IMR-90 (cell line): ENCODE data around the gene RPL12. TPM values are rescaled to one million over a fixed set of nuclear protein-coding genes. Genes with fewer than 3 reads are reported as not detected.
A peak's percentile ranks its signal among the peaks of the same experiment; 100 is the strongest.

Experiments
- ATAC-seq: fragments of 200-7000 bp; cut with Tn5 transposase; 2 replicates; pipeline ENCODE4 v1.9.1; 2020; ENCODE audit warnings: low read depth, mild to moderate bottlenecking, moderate library complexity
- BruUV-seq: library from RNA; stranded (reverse); fragments of 400-500 nt; replicated peaks from 2 replicates; lab custom pipeline; 2021; lab: Mats Ljungman, UMichigan
- CTCF ChIA-PET: fragments of 300-600 bp; formaldehyde crosslinking; extraction: SDS; loops from one replicate; lab custom pipeline; 2021; ENCODE audit warnings: antibody characterized with exemption; lab: Yijun Ruan, JAX
- POLR2A ChIA-PET: fragments of 300-600 bp; sonication (Branson Sonifier 250); formaldehyde crosslinking; loops from one replicate; lab custom pipeline; 2022; ENCODE audit warnings: antibody characterized with exemption; ENCODE audit not compliant: unreplicated experiment; lab: Charles Lee
- DNase-seq: peaks from one replicate; pipeline ENCODE4 v3.0.0; 2013
- H2AFZ ChIP-seq: replicated peaks from 2 replicates; pipeline ENCODE3; 2013; ENCODE audit warnings: low read length, mild to moderate bottlenecking; ENCODE audit not compliant: poor library complexity
- H2AK5ac ChIP-seq: 2 replicates; pipeline ENCODE4 v1.6.1; 2013; ENCODE audit warnings: low read depth, low read length, inconsistent platforms
- H2AK9ac ChIP-seq: replicated peaks from 2 replicates; pipeline ENCODE3; 2013; ENCODE audit warnings: mild to moderate bottlenecking, low read depth, low read length, moderate library complexity; ENCODE audit not compliant: poor library complexity
- H2BK120ac ChIP-seq: 2 replicates; pipeline ENCODE4 v1.6.1; 2013; ENCODE audit warnings: low read depth, low read length, inconsistent platforms
- H2BK15ac ChIP-seq: 3 replicates; pipeline ENCODE4 v1.6.1; 2013; ENCODE audit warnings: low read depth, low read length, inconsistent platforms
- H2BK20ac ChIP-seq: 2 replicates; pipeline ENCODE4 v1.6.1; 2013; ENCODE audit warnings: low read depth, mild to moderate bottlenecking, inconsistent platforms, low read length, moderate library complexity
- H2BK5ac ChIP-seq: 2 replicates; pipeline ENCODE4 v1.6.1; 2013; ENCODE audit warnings: mild to moderate bottlenecking, low read depth, low read length, inconsistent platforms; ENCODE audit not compliant: poor library complexity, severe bottlenecking
- H3K14ac ChIP-seq: replicated peaks from 2 replicates; pipeline ENCODE4 v1.6.1; 2013; ENCODE audit warnings: low read depth, low read length, inconsistent platforms
- H3K18ac ChIP-seq: 2 replicates; pipeline ENCODE4 v1.6.1; 2013; ENCODE audit warnings: low read depth, low read length, control low read depth
- H3K23ac ChIP-seq: 2 replicates; pipeline ENCODE4 v1.6.1; 2013; ENCODE audit warnings: low read depth, low read length, inconsistent platforms
- H3K27ac ChIP-seq: 2 replicates; pipeline ENCODE4 v1.5.1; 2013; ENCODE audit warnings: mild to moderate bottlenecking, control low read depth, low read length; ENCODE audit not compliant: insufficient read depth
- H3K27me3 ChIP-seq: 2 replicates; pipeline ENCODE4 v1.6.1; 2013; ENCODE audit warnings: low read length; ENCODE audit not compliant: control insufficient read depth, insufficient read depth
- H3K36me3 ChIP-seq: 2 replicates; pipeline ENCODE4 v1.6.1; 2013; ENCODE audit warnings: low read length, mixed read lengths; ENCODE audit not compliant: control insufficient read depth, insufficient read depth
- H3K4ac ChIP-seq: 2 replicates; pipeline ENCODE4 v1.6.1; 2013; ENCODE audit warnings: low read depth, low read length, inconsistent platforms
- H3K4me1 ChIP-seq: 2 replicates; pipeline ENCODE4 v1.6.1; 2013; ENCODE audit warnings: low read length, mixed read lengths; ENCODE audit not compliant: control insufficient read depth, insufficient read depth
- H3K4me2 ChIP-seq: 2 replicates; pipeline ENCODE4 v1.6.1; 2013; ENCODE audit warnings: low read depth, mild to moderate bottlenecking, control low read depth, low read length, moderate library complexity
- H3K4me3 ChIP-seq: 2 replicates; pipeline ENCODE4 v1.5.1; 2013; ENCODE audit warnings: low read depth, mild to moderate bottlenecking, control low read depth, low read length, moderate library complexity; ENCODE audit not compliant: insufficient read depth
- H3K56ac ChIP-seq: 2 replicates; pipeline ENCODE4 v1.6.1; 2013; ENCODE audit warnings: low read length, inconsistent platforms; ENCODE audit not compliant: insufficient read depth; ENCODE audit errors: extremely low read depth
- H3K79me1 ChIP-seq, 2 experiments: 2 replicates each; pipeline ENCODE4 v1.6.1; 2013; ENCODE audit warnings: low read length in 2 of 2, inconsistent platforms in 1 of 2, low read depth in 1 of 2
- H3K9ac ChIP-seq: 2 replicates; pipeline ENCODE4 v1.6.1; 2013; ENCODE audit warnings: low read depth, low read length, control low read depth
- H3K9me1 ChIP-seq: 2 replicates; pipeline ENCODE4 v1.6.1; 2013; ENCODE audit warnings: low read length, inconsistent platforms; ENCODE audit not compliant: insufficient read depth
- H3K9me3 ChIP-seq: 2 replicates; pipeline ENCODE4 v1.6.1; 2013; ENCODE audit warnings: low read length; ENCODE audit not compliant: control insufficient read depth, insufficient read depth
- H4K20me1 ChIP-seq: 2 replicates; pipeline ENCODE4 v1.6.1; 2013; ENCODE audit warnings: low read length, inconsistent platforms; ENCODE audit not compliant: insufficient read depth
- H4K5ac ChIP-seq: 2 replicates; pipeline ENCODE4 v1.6.1; 2013; ENCODE audit warnings: mild to moderate bottlenecking, low read depth, low read length, control low read depth
- H4K8ac ChIP-seq, 2 experiments: 2 replicates each; pipeline ENCODE4 v1.6.1; 2013; ENCODE audit warnings: low read depth in 2 of 2, low read length in 2 of 2, control low read depth in 1 of 2, inconsistent platforms in 1 of 2
- H4K91ac ChIP-seq: 2 replicates; pipeline ENCODE4 v1.6.1; 2013; ENCODE audit warnings: low read depth, low read length, inconsistent platforms; ENCODE audit not compliant: insufficient read depth
- FOS ChIP-seq: fragments of 150-350 bp; IDR thresholded peaks from 2 replicates; pipeline ENCODE4 v1.6.1; 2016; ENCODE audit warnings: low read depth, low read length
- MXI1 ChIP-seq: IDR thresholded peaks from 2 replicates; pipeline ENCODE4 v1.6.1; 2012; ENCODE audit warnings: low read depth, mild to moderate bottlenecking, low read length, moderate library complexity, borderline replicate concordance
- RCOR1 ChIP-seq: IDR thresholded peaks from 2 replicates; pipeline ENCODE4 v1.6.1; 2012; ENCODE audit warnings: mild to moderate bottlenecking, low read length, improper control_type of control experiment; ENCODE audit not compliant: insufficient replicate concordance
- RFX5 ChIP-seq: IDR thresholded peaks from 2 replicates; pipeline ENCODE4 v1.8.0; 2012; ENCODE audit warnings: low read depth, mild to moderate bottlenecking, low read length, moderate library complexity
- SMC3 ChIP-seq: fragments of 150-350 bp; IDR thresholded peaks from 2 replicates; pipeline ENCODE4 v1.6.1; 2016; ENCODE audit warnings: low read depth, mild to moderate bottlenecking, antibody characterized with exemption, low read length, moderate library complexity
- USF2 ChIP-seq: fragments of 150-350 bp; IDR thresholded peaks from 2 replicates; pipeline ENCODE4 v1.6.1; 2017; ENCODE audit warnings: mild to moderate bottlenecking, antibody characterized with exemption, low read length, low read depth
- WGBS, 2 experiments: methylation state at CpG; one replicate each; pipeline versions ENCODE4 v1.1.5 to v1.1.7; 2013; ENCODE audit warnings: missing lambda C conversion rate in 2 of 2; ENCODE audit not compliant: insufficient read length in 1 of 2; ENCODE audit errors: extremely low coverage in 2 of 2; 5-methylcytosine and 5-hydroxymethylcytosine counted together
- dilution Hi-C: fragments of 300-500 bp; cut with HindIII; formaldehyde crosslinking; loops from one replicate; pipeline ENCODE4 v1.14.3; 2018; ENCODE audit warnings: low sequenced_read_pairs; ENCODE audit not compliant: unreplicated experiment
- in situ Hi-C: fragments of 300-500 bp; cut with MboI; formaldehyde crosslinking; loops from 3 replicates; pipeline ENCODE4 v1.14.3; 2019; ENCODE audit warnings: low sequenced_read_pairs, inconsistent platforms, mixed read lengths
- intact Hi-C: fragments of 100-400 bp; cut with micrococcal nuclease; formaldehyde crosslinking; loops from 2 replicates; pipeline ENCODE4 v1.10.0; 2022
- polyA plus RNA-seq, 3 experiments: library from polyadenylated mRNA; depleted of rRNA; stranded (reverse); fragments of >200 nt; gene quantifications; 2 replicates each; pipeline ENCODE4 v1.2.3, GENCODE V29; 2012; ENCODE audit warnings: low replicate concordance in 1 of 3
- total RNA-seq: library from RNA; depleted of rRNA; stranded (reverse); fragments of >200 nt; gene quantifications from 2 replicates; pipeline ENCODE4 v1.2.3, GENCODE V29; 2012

Gene RPL12
- total and polyA plus RNA-seq, 2 of the 4 experiments (the other 2 are of a cell fraction) = 1,864 to 2,379 TPM

- Histone ChIP-seq H3K23ac (no peak overlapping the region), H4K5ac (no peak overlapping the region), H2AK9ac (no peak overlapping the region), H4K20me1 (peaks cover 74% of the 10 kb centered on the region), H3K27me3 (no peaks in the 10 kb centered on the region), H3K36me3 (peaks cover 73% of the 10 kb centered on the region), H4K8ac (no peak overlapping the region), H2BK20ac (no peak overlapping the region), H3K9me1 (peaks cover 19% of the 10 kb centered on the region), H3K56ac (no peak overlapping the region), H2BK15ac (no peak overlapping the region), H2BK120ac (no peak overlapping the region), H3K4me1 (peaks cover 15% of the 10 kb centered on the region), H2AFZ (no peak overlapping the region), H4K91ac (no peak overlapping the region), H3K9me3 (peaks cover 16% of the 10 kb centered on the region), H3K27ac (no peak overlapping the region), H3K4ac (no peak overlapping the region), H3K14ac (no peak overlapping the region), H2BK5ac (no peak overlapping the region), H3K79me1 (peaks cover 18 to 76% of the 10 kb centered on the region in 2 experiments), H3K9ac (no peak overlapping the region), H3K4me3 (no peak overlapping the region), H3K18ac (no peak overlapping the region), H2AK5ac (no peak overlapping the region), H3K4me2 (no peak overlapping the region)
- ChIA-PET POLR2A (no interaction called here), CTCF (interaction anchor here (0.6 kb wide), 1 partner anchor 95 kb away, joined by 3 read pairs; no protein-coding TSS in a partner anchor)
- intact Hi-C loops = no loop called here
- dilution Hi-C loops = no loop called here
- WGBS, 2 experiments = no CpG with 5 or more reads among the region's 7 CpGs
- DNase-seq (peak; percentile 45), ATAC-seq (no peak)
- TF ChIP-seq FOS (no peak), RCOR1 (no peak), USF2 (no peak), MXI1 (no peak), RFX5 (no peak), SMC3 (no peak)
- no TSS peak for BruUV-seq
- in situ Hi-C loops = no loop called here
These were observed 3.6 kb downstream of the RPL12 start for GRCh38 chr9:127447416-127448111.
